GM12878 (cell line): ENCODE results near the gene RWDD2A. TPM values are rescaled to one million over a fixed set of nuclear protein-coding genes. Genes with fewer than 3 reads are reported as not detected.
A peak's percentile ranks its signal among the peaks of the same experiment; 100 is the strongest.

Experiments used
- ATAC-seq: fragments of 200-7000 bp; cut with Tn5 transposase; 3 replicates; pipeline ENCODE4 v1.9.1; 2020; ENCODE audit warnings: mild to moderate bottlenecking, moderate library complexity
- BruUV-seq: library from RNA; stranded (reverse); fragments of 400-500 nt; replicated peaks from 2 replicates; lab custom pipeline; 2021; lab: Mats Ljungman, UMichigan
- CTCF ChIA-PET: fragments of 300-600 bp; sonication (Branson Sonifier 250); formaldehyde crosslinking; extraction: SDS; loops from one replicate; lab custom pipeline; 2021; ENCODE audit warnings: inconsistent platforms; lab: Yijun Ruan, JAX
- POLR2A ChIA-PET: fragments of 350-600 bp; formaldehyde crosslinking; extraction: SDS; loops from one replicate; lab custom pipeline; 2021; ENCODE audit warnings: inconsistent platforms; lab: Charles Lee
- RAD21 ChIA-PET: fragments of 300-600 bp; sonication (Branson Sonifier 250); formaldehyde crosslinking; loops from one replicate; lab custom pipeline; 2023; ENCODE audit warnings: antibody characterized with exemption; ENCODE audit not compliant: unreplicated experiment; lab: Charles Lee
- SMC1A ChIA-PET: fragments of 300-600 bp; sonication (Branson Sonifier 250); formaldehyde crosslinking; loops from one replicate; lab custom pipeline; 2023; ENCODE audit not compliant: unreplicated experiment, uncharacterized antibody; lab: Charles Lee
- DNase-seq: peaks from one replicate; pipeline ENCODE4 v3.0.0-alpha.2; 2011; ENCODE audit warnings: low read depth, low spot score
- FAIRE-seq: peaks from 3 replicates; lab custom pipeline; 2011; peaks lifted over from hg19 to GRCh38; lab: Jason Lieb, UNC
- H2AFZ ChIP-seq: 2 replicates; pipeline ENCODE4 v1.6.0; 2011; ENCODE audit warnings: low read depth, low read length, control low read depth; ENCODE audit not compliant: control insufficient read depth
- H3K27ac ChIP-seq: 2 replicates; pipeline ENCODE4 v1.5.1; 2011; ENCODE audit warnings: control low read depth; ENCODE audit not compliant: control insufficient read depth, insufficient read depth
- H3K27me3 ChIP-seq, 2 experiments: replicated peaks in 1 of 2; 2 replicates each; pipeline versions ENCODE4 v1.6.0 to v1.6.1; 2011; ENCODE audit warnings: low read length in 1 of 2; ENCODE audit not compliant: control insufficient read depth in 2 of 2, insufficient read depth in 2 of 2
- H3K36me3 ChIP-seq, 2 experiments: 2 replicates each; pipeline ENCODE4 v1.5.1; 2011; ENCODE audit warnings: low read length in 1 of 2; ENCODE audit not compliant: control insufficient read depth in 2 of 2, insufficient read depth in 2 of 2
- H3K4me1 ChIP-seq: 2 replicates; pipeline ENCODE4 v1.6.1; 2011; ENCODE audit warnings: mild to moderate bottlenecking, low read length, moderate library complexity, mixed read lengths; ENCODE audit not compliant: control insufficient read depth, insufficient read depth
- H3K4me2 ChIP-seq: 2 replicates; pipeline ENCODE4 v1.6.0; 2011; ENCODE audit warnings: control low read depth; ENCODE audit not compliant: control insufficient read depth, insufficient read depth
- H3K4me3 ChIP-seq: fragments of 200-600 bp; sonication (generic); 2 replicates; pipeline ENCODE4 v1.5.1; 2016
- H3K79me2 ChIP-seq: 2 replicates; pipeline ENCODE4 v1.6.0; 2011; ENCODE audit warnings: low read length; ENCODE audit not compliant: control insufficient read depth, insufficient read depth
- H3K9ac ChIP-seq: 2 replicates; pipeline ENCODE4 v1.8.0; 2011; ENCODE audit warnings: low read length, control low read depth, mixed read lengths; ENCODE audit not compliant: control insufficient read depth, insufficient read depth
- H3K9me3 ChIP-seq: replicated peaks from 3 replicates; pipeline ENCODE4 v1.5.1; 2011; ENCODE audit warnings: mild to moderate bottlenecking, low read length; ENCODE audit not compliant: control insufficient read depth, insufficient read depth
- H4K20me1 ChIP-seq: 2 replicates; pipeline ENCODE4 v1.6.0; 2011; ENCODE audit not compliant: control insufficient read depth, insufficient read depth
- ATF2 ChIP-seq: IDR thresholded peaks from 2 replicates; pipeline ENCODE4 v1.6.1; 2012; ENCODE audit warnings: low read length, inconsistent platforms
- BACH1 ChIP-seq: fragments of 450-650 bp; IDR thresholded peaks from 2 replicates; pipeline ENCODE4 v1.6.1; 2017; ENCODE audit warnings: mild to moderate bottlenecking, borderline replicate concordance
- CHD2 ChIP-seq: IDR thresholded peaks from 2 replicates; pipeline ENCODE4 v1.6.1; 2011; ENCODE audit warnings: low read depth, low read length, improper control_type of control experiment, borderline replicate concordance
- CREM ChIP-seq: IDR thresholded peaks from 2 replicates; pipeline ENCODE4 v1.6.1; 2014; ENCODE audit warnings: antibody characterized with exemption, low read depth
- GABPA ChIP-seq: IDR thresholded peaks from 2 replicates; pipeline ENCODE4 v1.6.1; 2014; ENCODE audit warnings: antibody characterized with exemption, low read depth, mild to moderate bottlenecking, inconsistent platforms
- PAX5 ChIP-seq: IDR thresholded peaks from 2 replicates; pipeline ENCODE4 v1.6.1; 2011; ENCODE audit warnings: low read depth, low read length, borderline replicate concordance
- RUNX3 ChIP-seq: IDR thresholded peaks from 2 replicates; pipeline ENCODE4 v1.6.1; 2012; ENCODE audit warnings: low read length, inconsistent platforms
- TCF7 ChIP-seq: IDR thresholded peaks from 2 replicates; pipeline ENCODE4 v1.6.1; 2014; ENCODE audit warnings: antibody characterized with exemption, borderline replicate concordance
- WRNIP1 ChIP-seq: IDR thresholded peaks from 2 replicates; pipeline ENCODE4 v1.6.1; 2011; ENCODE audit warnings: low read depth, low read length, improper control_type of control experiment, borderline replicate concordance
- ZBED1 ChIP-seq: IDR thresholded peaks from 2 replicates; pipeline ENCODE4 v1.6.1; 2016; ENCODE audit warnings: borderline replicate concordance
- ZBTB33 ChIP-seq: fragments of 450-650 bp; IDR thresholded peaks from 2 replicates; pipeline ENCODE4 v1.6.1; 2017; ENCODE audit warnings: mild to moderate bottlenecking
- ZNF687 ChIP-seq: fragments of 450-650 bp; IDR thresholded peaks from 2 replicates; pipeline ENCODE4 v1.6.1; 2017; ENCODE audit warnings: mild to moderate bottlenecking, moderate library complexity
- WGBS: methylation state at CpG from one replicate; pipeline ENCODE4 v1.1.6; 2016; ENCODE audit warnings: low lambda C conversion rate; ENCODE audit not compliant: insufficient replicate concordance, insufficient coverage; ENCODE audit errors: missing lambda C conversion rate; 5-methylcytosine and 5-hydroxymethylcytosine counted together
- in situ Hi-C: fragments of 300-500 bp; cut with MboI; formaldehyde crosslinking; loops from 9 replicates; pipeline ENCODE4 v1.14.3; 2018; ENCODE audit warnings: mixed read lengths
- intact Hi-C: fragments of 100-400 bp; cut with micrococcal nuclease; formaldehyde crosslinking; loops from one replicate; pipeline ENCODE4 v1.14.2; 2022; ENCODE audit not compliant: unreplicated experiment
- polyA plus RNA-seq, 11 experiments: library from polyadenylated mRNA; depleted of rRNA in 4 of 11; unstranded in 6 of 11; stranded (reverse) in 5 of 11; fragments of >200 nt; fragmentation: Nextera tagmentation in 4 of 11; fragmentation: Illumina TruSeq in 1 of 11; extraction: Ambion mirVana in 4 of 11; extraction: Trizol in 1 of 11; gene quantifications; 1 replicate in 1 of 11; 2 replicates in 10 of 11; pipeline versions ENCODE4 v1.2.1 to v1.2.3, GENCODE V29; 2011 to 2016; ENCODE audit warnings: inconsistent platforms in 2 of 11, missing spikeins in 2 of 11, low read depth in 1 of 11
- total RNA-seq, 4 experiments: library from RNA; depleted of rRNA in 3 of 4; stranded (reverse); fragments of >200 nt in 3 of 4; fragmentation: Illumina TruSeq in 1 of 4; extraction: Trizol in 1 of 4; gene quantifications; 2 replicates each; pipeline versions ENCODE4 v1.2.1 to v1.2.3, GENCODE V29; 2013 to 2021

The RWDD2A gene
- total and polyA plus RNA-seq, 10 of the 15 experiments (the other 5 are each of a cell fraction or from before 2014, with no cell fraction given), result 2.3 to 4.6 (median 2.9) TPM

GRCh38 chr6:83193747-83194566 lies 800 bp downstream of the RWDD2A start:
- Histone ChIP-seq H3K9ac (peak overlapping the region; percentile 90), H3K4me2 (peak overlapping the region; percentile 98), H3K79me2 (peaks cover 28% of the 10 kb centered on the region), H3K27ac (peak overlapping the region; percentile 89; the same call in 1 of the 2 replicates), H3K27me3 (no peaks in the 10 kb centered on the region), H3K9me3 (no peaks in the 10 kb centered on the region), H4K20me1 (no peaks in the 10 kb centered on the region), H3K4me3 (peak overlapping the region; percentile 79), H3K36me3 (peaks cover 0 to 5% of the 10 kb centered on the region in 2 experiments; a peak in 2 of 4 replicates), H2AFZ (peak overlapping the region; percentile 97), H3K4me1 (peaks cover 5% of the 10 kb centered on the region)
- intact Hi-C loops (loop anchor here (5.0 to 10.0 kb wide), 3 partner anchors 107 to 949 kb away; partner anchors contain the start of genes DOP1A, IBTK and UBE3D), in situ Hi-C loops (no loop called here)
- FAIRE-seq (no peak), DNase-seq (no peak), ATAC-seq (peak; percentile 55)
- ChIA-PET CTCF (interaction anchor here (1.2 to 19.2 kb wide), 4 partner anchors 22 to 136 kb away, joined by 4 to 195 read pairs (median 13); partner anchors contain the start of genes DOP1A and UBE3D), RAD21 (interaction anchor here (0.9 to 11.8 kb wide), 2 partner anchors 21 to 128 kb away, joined by 3 to 93 read pairs; partner anchors contain the start of genes DOP1A and UBE3D), SMC1A (interaction anchor here (0.5 to 12.1 kb wide), 5 partner anchors 9 to 321 kb away, joined by 3 to 108 read pairs (median 3); partner anchors contain the start of genes DOP1A and UBE3D), POLR2A (interaction anchor here (1.0 to 1.2 kb wide), 2 partner anchors 124 to 127 kb away, joined by 3 read pairs; partner anchors contain the start of gene DOP1A)
- 1% methylated on average over 44 of the region's 44 CpGs for WGBS
- no TSS peak for BruUV-seq
- TF ChIP-seq GABPA (no peak), TCF7 (no peak), ZNF687 (no peak), ATF2 (no peak), RUNX3 (no peak), CHD2 (no peak), ZBTB33 (no peak), BACH1 (no peak), CREM (no peak), ZBED1 (no peak), WRNIP1 (no peak), PAX5 (no peak)
